GM12873 (cell line): ENCODE data around the gene CCDC88B.

Experiments used
- CTCF ChIP-seq: IDR thresholded peaks from 2 replicates; pipeline ENCODE4 v1.5.1; 2012; ENCODE audit warnings: low read depth, mild to moderate bottlenecking, moderate library complexity, low read length, control low read depth; ENCODE audit not compliant: insufficient read depth; ENCODE audit errors: missing control alignments

CCDC88B gene

GRCh38 chr11:64334764-64335735, 5.0 kb upstream of the CCDC88B start:
- TF ChIP-seq CTCF: peak; percentile 3

GRCh38 chr11:64337538-64338249, 2.3 kb upstream of the CCDC88B start:
- TF ChIP-seq CTCF: no peak

GRCh38 chr11:64338716-64339115, 1.3 kb upstream of the CCDC88B start:
- no peak for TF ChIP-seq CTCF

- TF ChIP-seq CTCF: no peak
These were observed 718 bp upstream of the CCDC88B start for GRCh38 chr11:64339286-64339685.

GRCh38 chr11:64340671-64341335, 799 bp downstream of the CCDC88B start:
- TF ChIP-seq CTCF: peak; percentile 27

GRCh38 chr11:64341429-64341828, 1.4 kb downstream of the CCDC88B start:
- TF ChIP-seq CTCF: no peak
